ENCODE data around the gene MRPL12.

DNA sequence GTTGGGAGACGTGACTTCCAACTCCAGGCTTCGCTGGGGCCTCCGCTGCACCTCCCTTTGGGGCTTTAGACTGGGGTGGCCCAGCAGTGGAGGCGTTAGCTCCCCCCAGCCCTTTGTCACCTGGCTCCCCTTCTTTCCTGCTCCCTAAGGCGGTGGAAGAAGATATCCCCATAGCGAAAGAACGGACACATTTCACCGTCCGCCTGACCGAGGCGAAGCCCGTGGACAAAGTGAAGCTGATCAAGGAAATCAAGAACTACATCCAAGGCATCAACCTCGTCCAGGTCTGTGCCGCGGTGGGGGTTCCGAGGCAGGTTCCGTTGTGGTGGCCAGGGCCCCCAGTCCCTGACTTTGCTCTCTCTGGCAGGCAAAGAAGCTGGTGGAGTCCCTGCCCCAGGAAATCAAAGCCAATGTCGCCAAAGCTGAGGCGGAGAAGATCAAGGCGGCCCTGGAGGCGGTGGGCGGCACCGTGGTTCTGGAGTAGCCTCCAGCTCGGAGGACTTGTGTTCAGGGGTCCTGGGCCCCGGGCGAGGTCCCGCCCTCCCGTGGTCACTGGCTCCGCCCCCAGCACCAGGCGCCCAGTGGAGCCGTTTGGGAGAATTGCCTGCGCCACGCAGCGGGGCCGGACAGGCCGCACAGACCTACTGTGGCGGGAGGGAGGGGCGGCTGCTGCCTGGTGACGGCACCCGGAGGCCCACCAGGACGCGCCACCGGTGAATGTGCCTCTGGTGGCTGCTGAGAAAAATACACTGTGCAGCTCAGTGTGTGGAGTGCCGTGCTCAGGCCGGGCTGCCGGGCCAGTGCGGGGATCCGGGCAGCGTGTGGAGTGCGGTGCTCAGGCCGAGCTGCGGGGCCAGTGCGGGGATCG is 3.8 kb downstream of the MRPL12 start:
- no peak for TF ChIP-seq POLR2A (IDR thresholded peaks at IDR 0.05)
- TF ChIP-seq, protein P1, sequence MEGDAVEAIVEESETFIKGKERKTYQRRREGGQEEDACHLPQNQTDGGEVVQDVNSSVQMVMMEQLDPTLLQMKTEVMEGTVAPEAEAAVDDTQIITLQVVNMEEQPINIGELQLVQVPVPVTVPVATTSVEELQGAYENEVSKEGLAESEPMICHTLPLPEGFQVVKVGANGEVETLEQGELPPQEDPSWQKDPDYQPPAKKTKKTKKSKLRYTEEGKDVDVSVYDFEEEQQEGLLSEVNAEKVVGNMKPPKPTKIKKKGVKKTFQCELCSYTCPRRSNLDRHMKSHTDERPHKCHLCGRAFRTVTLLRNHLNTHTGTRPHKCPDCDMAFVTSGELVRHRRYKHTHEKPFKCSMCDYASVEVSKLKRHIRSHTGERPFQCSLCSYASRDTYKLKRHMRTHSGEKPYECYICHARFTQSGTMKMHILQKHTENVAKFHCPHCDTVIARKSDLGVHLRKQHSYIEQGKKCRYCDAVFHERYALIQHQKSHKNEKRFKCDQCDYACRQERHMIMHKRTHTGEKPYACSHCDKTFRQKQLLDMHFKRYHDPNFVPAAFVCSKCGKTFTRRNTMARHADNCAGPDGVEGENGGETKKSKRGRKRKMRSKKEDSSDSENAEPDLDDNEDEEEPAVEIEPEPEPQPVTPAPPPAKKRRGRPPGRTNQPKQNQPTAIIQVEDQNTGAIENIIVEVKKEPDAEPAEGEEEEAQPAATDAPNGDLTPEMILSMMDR (IDR thresholded peaks at IDR 0.05) = no peak

All from uterus (tissue), 2 donors.